Loucy (cell line): ENCODE data around the gene PEA15.

Experiments
- H2AFZ ChIP-seq: fragments of 200-600 bp; sonication (generic); 2 replicates; pipeline ENCODE4 v1.6.0; 2016; ENCODE audit warnings: antibody characterized with exemption, mild to moderate bottlenecking, low read length, moderate library complexity
- H3F3A ChIP-seq: fragments of 200-600 bp; 2 replicates; pipeline ENCODE4 v1.6.0; 2016; ENCODE audit warnings: antibody characterized with exemption, low read depth, mild to moderate bottlenecking
- H3K27me3 ChIP-seq: fragments of 200-600 bp; sonication (generic); 2 replicates; pipeline ENCODE4 v1.6.1; 2014; ENCODE audit warnings: low read length, mild to moderate bottlenecking; ENCODE audit not compliant: insufficient read depth, poor library complexity, severe bottlenecking
- H3K36me3 ChIP-seq: fragments of 200-600 bp; sonication (generic); 2 replicates; pipeline ENCODE4 v1.6.1; 2016; ENCODE audit warnings: low read length; ENCODE audit not compliant: insufficient read depth
- H3K4me1 ChIP-seq: fragments of 200-600 bp; sonication (generic); 2 replicates; pipeline ENCODE4 v1.5.1; 2014; ENCODE audit warnings: low read length, mild to moderate bottlenecking; ENCODE audit not compliant: insufficient read depth, poor library complexity, severe bottlenecking
- H3K4me2 ChIP-seq: fragments of 200-600 bp; sonication (generic); 2 replicates; pipeline ENCODE4 v1.6.0; 2014; ENCODE audit warnings: antibody characterized with exemption, low read length, low read depth, mild to moderate bottlenecking; ENCODE audit not compliant: poor library complexity, severe bottlenecking
- H3K4me3 ChIP-seq: fragments of 200-600 bp; sonication (generic); 2 replicates; pipeline ENCODE4 v1.5.1; 2014; ENCODE audit warnings: low read length, mild to moderate bottlenecking, mixed read lengths; ENCODE audit not compliant: poor library complexity, severe bottlenecking
- H3K79me2 ChIP-seq: fragments of 200-600 bp; sonication (generic); 2 replicates; pipeline ENCODE4 v1.6.1; 2014; ENCODE audit warnings: low read length; ENCODE audit not compliant: insufficient read depth
- H3K9ac ChIP-seq: fragments of 200-600 bp; sonication (generic); 2 replicates; pipeline ENCODE4 v1.6.0; 2014; ENCODE audit warnings: mild to moderate bottlenecking, low read depth, low read length, moderate library complexity; ENCODE audit not compliant: poor library complexity, severe bottlenecking
- H3K9me2 ChIP-seq: fragments of 200-600 bp; sonication (generic); replicated peaks from 2 replicates; pipeline ENCODE4 v1.6.1; 2016; ENCODE audit warnings: low read depth, low read length, mixed read lengths
- H3K9me3 ChIP-seq: fragments of 200-600 bp; sonication (generic); 2 replicates; pipeline ENCODE4 v1.6.1; 2014; ENCODE audit warnings: mild to moderate bottlenecking, antibody characterized with exemption, low read length, low read depth; ENCODE audit not compliant: insufficient read depth
- H4K20me1 ChIP-seq: fragments of 200-600 bp; sonication (generic); 2 replicates; pipeline ENCODE4 v1.6.0; 2014; ENCODE audit warnings: antibody characterized with exemption, low read length, mild to moderate bottlenecking; ENCODE audit not compliant: insufficient read depth, poor library complexity, severe bottlenecking
- CTCF ChIP-seq: fragments of 200-600 bp; sonication (generic); conservative IDR thresholded peaks from 2 replicates; pipeline ENCODE4 v1.5.1; 2014; ENCODE audit warnings: mild to moderate bottlenecking, antibody characterized with exemption, low read length
- EZH2phosphoT487 ChIP-seq: fragments of 200-600 bp; IDR thresholded peaks from 2 replicates; pipeline ENCODE4 v1.6.1; 2018; ENCODE audit warnings: antibody characterized with exemption, mild to moderate bottlenecking, moderate library complexity, borderline replicate concordance

PEA15 gene

GRCh38 chr1:160211046-160211790 is 6.0 kb downstream of the PEA15 start:
- Histone ChIP-seq H3K27me3 (no peaks in the 10 kb centered on the region), H3K36me3 (peaks cover 43% of the 10 kb centered on the region; the same call in 1 of the 2 replicates), H4K20me1 (no peaks in the 10 kb centered on the region), H3K9ac (no peak overlapping the region), H3K9me3 (no peaks in the 10 kb centered on the region), H2AFZ (no peak overlapping the region), H3K79me2 (peaks cover 4% of the 10 kb centered on the region; the same call in 1 of the 2 replicates), H3K9me2 (no peaks in the 10 kb centered on the region), H3F3A (no peaks in the 10 kb centered on the region), H3K4me2 (no peak overlapping the region), H3K4me1 (peaks cover 18% of the 10 kb centered on the region), H3K4me3 (no peak overlapping the region)
- no peak for TF ChIP-seq EZH2phosphoT487
- no peak for TF ChIP-seq CTCF

GRCh38 chr1:160214481-160215140 is 9.4 kb downstream of the PEA15 start:
- Histone ChIP-seq H3F3A (no peaks in the 10 kb centered on the region), H3K4me2 (no peak overlapping the region), H4K20me1 (no peaks in the 10 kb centered on the region), H3K36me3 (peaks cover 77% of the 10 kb centered on the region; the same call in 1 of the 2 replicates), H3K27me3 (no peaks in the 10 kb centered on the region), H3K79me2 (peaks cover 4% of the 10 kb centered on the region; the same call in 1 of the 2 replicates), H3K4me3 (no peak overlapping the region), H3K9ac (no peak overlapping the region), H2AFZ (no peak overlapping the region), H3K9me2 (no peaks in the 10 kb centered on the region), H3K4me1 (peaks cover 5% of the 10 kb centered on the region), H3K9me3 (no peaks in the 10 kb centered on the region)
- TF ChIP-seq CTCF (no peak), EZH2phosphoT487 (no peak)

GRCh38 chr1:160216301-160216700 is 11.1 kb downstream of the PEA15 start:
- H3K9me2 ChIP-seq = no peaks in the 10 kb centered on the region
- no peaks in the 10 kb centered on the region for H3K79me2 ChIP-seq
- no peaks in the 10 kb centered on the region for H3F3A ChIP-seq
- no peak overlapping the region for H3K4me3 ChIP-seq
- H3K36me3 ChIP-seq = peaks cover 94% of the 10 kb centered on the region; the same call in 1 of the 2 replicates
- no peak overlapping the region for H2AFZ ChIP-seq
- no peaks in the 10 kb centered on the region for H3K9me3 ChIP-seq
- no peaks in the 10 kb centered on the region for H3K27me3 ChIP-seq
- no peak overlapping the region for H3K4me2 ChIP-seq
- TF ChIP-seq EZH2phosphoT487 = no peak
- no peak for TF ChIP-seq CTCF
- H3K4me1 ChIP-seq = no peaks in the 10 kb centered on the region
- H3K9ac ChIP-seq = no peak overlapping the region
- no peaks in the 10 kb centered on the region for H4K20me1 ChIP-seq
